Measurements from ENCODE around the gene NOP16. TPM values are rescaled to one million over a fixed set of nuclear protein-coding genes. Genes with fewer than 3 reads are reported as not detected.

The NOP16 gene
- total RNA-seq, 3 donors from 2014 or later, result 8.5 to 13.8 (median 12.4) TPM

GRCh38 chr5:176359658-176360057 lies 28.7 kb downstream of the NOP16 start:
- intact Hi-C loops (cut with DNase I; ENCODE audit: low total_unique reads), result no loop called here
- Histone ChIP-seq H3K36me3 (no peaks in the 10 kb centered on the region), H3K4me3 (no peak overlapping the region), H3K4me1 (no peaks in the 10 kb centered on the region), H3K27me3 (no peaks in the 10 kb centered on the region), H3K9me3 (no peaks in the 10 kb centered on the region), H3K27ac (no peak overlapping the region)
- DNase-seq (ENCODE audit: low spot score in 2 of 2), result no peak
- no peak for TF ChIP-seq POLR2A (IDR thresholded peaks at IDR 0.05)
- TF ChIP-seq POLR2AphosphoS5 (IDR thresholded peaks at IDR 0.05), result no peak
- TF ChIP-seq CTCF (IDR thresholded peaks at IDR 0.05), result no peak

DNA sequence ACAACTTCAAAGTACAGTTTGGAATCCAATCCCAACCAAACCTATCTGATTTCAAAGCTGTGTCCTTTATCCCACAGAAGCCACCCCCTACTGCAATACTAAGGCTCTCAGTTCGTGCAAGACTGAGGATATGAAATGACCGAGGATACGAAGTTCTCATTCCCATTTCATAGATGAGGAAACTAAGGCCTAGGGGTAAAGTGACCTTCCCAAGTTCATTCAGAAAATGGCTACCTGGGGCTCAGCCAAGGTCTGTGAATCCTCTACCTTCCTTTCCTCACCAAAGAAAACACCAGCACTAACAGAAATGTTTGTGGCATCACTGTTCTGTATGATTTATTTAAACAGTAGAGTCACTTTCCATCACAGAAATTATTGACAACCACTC lies 32.2 kb downstream of the NOP16 start:
- Histone ChIP-seq H3K27me3 (no peaks in the 10 kb centered on the region), H3K4me3 (no peak overlapping the region), H3K4me1 (no peaks in the 10 kb centered on the region), H3K9me3 (no peaks in the 10 kb centered on the region), H3K36me3 (no peaks in the 10 kb centered on the region), H3K27ac (no peak overlapping the region)
- no peak for TF ChIP-seq POLR2AphosphoS5 (IDR thresholded peaks at IDR 0.05)
- TF ChIP-seq POLR2A (IDR thresholded peaks at IDR 0.05), result no peak
- TF ChIP-seq CTCF (IDR thresholded peaks at IDR 0.05), result no peak
- DNase-seq (ENCODE audit: low spot score in 2 of 2), result no peak
- intact Hi-C loops (cut with DNase I; ENCODE audit: low total_unique reads), result no loop called here

DNA sequence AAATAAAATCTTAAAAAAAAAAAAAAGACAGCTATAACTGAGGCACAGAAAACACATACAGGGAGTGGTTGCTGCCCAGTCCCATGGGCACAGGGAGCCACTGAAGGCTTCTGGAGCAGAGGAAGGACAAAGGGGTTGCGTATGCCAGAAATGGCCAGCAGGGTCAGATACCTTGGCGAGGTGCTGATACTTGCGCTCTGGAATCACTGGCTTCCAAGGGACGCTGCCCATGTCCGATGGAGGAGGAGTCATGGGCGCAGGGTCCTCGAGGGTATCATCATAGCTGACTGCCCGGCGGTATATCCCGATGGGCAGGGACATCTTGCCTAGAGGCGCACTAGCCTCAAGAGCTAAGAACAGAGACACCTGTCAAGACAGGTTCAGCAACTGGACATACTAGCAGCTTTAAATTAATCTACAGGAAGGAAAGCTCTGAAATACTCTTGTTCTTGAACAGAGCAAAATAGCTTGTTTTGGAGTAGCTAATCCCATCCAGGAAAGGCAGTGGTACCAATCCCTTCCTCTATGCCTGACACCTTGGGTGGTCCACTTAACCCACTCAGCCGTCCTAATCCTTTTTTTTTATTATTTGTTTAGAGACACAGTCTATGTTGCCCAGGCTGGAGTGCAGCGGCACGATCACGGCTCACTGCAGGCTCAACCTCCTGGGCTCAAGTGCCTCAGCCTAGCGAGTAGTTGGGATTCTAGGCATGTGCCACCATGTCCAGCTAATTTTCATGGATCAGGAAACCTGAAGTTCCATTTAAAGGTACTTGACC lies 32.8 kb downstream of the NOP16 start:
- TF ChIP-seq POLR2A (IDR thresholded peaks at IDR 0.05) (no peak), CTCF (IDR thresholded peaks at IDR 0.05) (no peak), POLR2AphosphoS5 (IDR thresholded peaks at IDR 0.05) (no peak)
- Histone ChIP-seq H3K4me3 (no peak overlapping the region), H3K27ac (no peak overlapping the region), H3K36me3 (no peaks in the 10 kb centered on the region), H3K27me3 (no peaks in the 10 kb centered on the region), H3K4me1 (no peaks in the 10 kb centered on the region), H3K9me3 (no peaks in the 10 kb centered on the region)
- intact Hi-C loops (cut with DNase I; ENCODE audit: low total_unique reads), result no loop called here
- no peak for DNase-seq (ENCODE audit: low spot score in 2 of 2)

GRCh38 chr5:176353533-176353932 lies 34.9 kb downstream of the NOP16 start:
- H3K36me3 ChIP-seq, result no peaks in the 10 kb centered on the region
- no peak for DNase-seq (ENCODE audit: low spot score in 2 of 2)

More at GRCh38 chr5:176353533-176353932, 34.9 kb downstream of the NOP16 start:
- Histone ChIP-seq H3K27me3 (no peaks in the 10 kb centered on the region), H3K4me3 (no peak overlapping the region), H3K27ac (no peak overlapping the region), H3K4me1 (no peaks in the 10 kb centered on the region), H3K9me3 (no peaks in the 10 kb centered on the region)
- TF ChIP-seq CTCF (IDR thresholded peaks at IDR 0.05), result no peak
- TF ChIP-seq POLR2A (IDR thresholded peaks at IDR 0.05), result no peak
- no peak for TF ChIP-seq POLR2AphosphoS5 (IDR thresholded peaks at IDR 0.05)
- intact Hi-C loops (cut with DNase I; ENCODE audit: low total_unique reads), result no loop called here
